Dermis microvascular lymphatic vessel endothelial cell (primary cell): Measurements from ENCODE around the gene HNF4A. TPM values are rescaled to one million over a fixed set of nuclear protein-coding genes. Genes with fewer than 3 reads are reported as not detected.

Experiments used
- DNase-seq, 2 donors: peaks; one replicate each; pipeline versions ENCODE4 v3.0.0 to v3.0.0-alpha.2; 2010; ENCODE audit warnings: low read depth in 2 of 2
- total RNA-seq: library from RNA; depleted of rRNA; stranded (reverse); fragments of >200 nt; gene quantifications from 2 replicates; pipeline ENCODE4 v1.2.1, GENCODE V29; 2014

Gene HNF4A
- total RNA-seq, 1 donor from 2014 or later = not detected

GRCh38 chr20:44424039-44424495 is 68.6 kb downstream of the HNF4A start:
- DNase-seq = no peak

GRCh38 chr20:44425923-44426322 is 70.4 kb downstream of the HNF4A start:
- no peak for DNase-seq

- DNase-seq = no peak
Observed at GRCh38 chr20:44426879-44427790, 71.6 kb downstream of the HNF4A start.

- no peak for DNase-seq
Observed at GRCh38 chr20:44427804-44428173, 72.3 kb downstream of the HNF4A start.

GRCh38 chr20:44428174-44429016 is 72.9 kb downstream of the HNF4A start:
- no peak for DNase-seq

GRCh38 chr20:44429017-44429339 is 73.5 kb downstream of the HNF4A start:
- no peak for DNase-seq

GRCh38 chr20:44429419-44430269 is 74.1 kb downstream of the HNF4A start:
- no peak for DNase-seq

- DNase-seq = no peak
Observed at GRCh38 chr20:44430270-44431065, 75.0 kb downstream of the HNF4A start.

GRCh38 chr20:44431118-44431501 is 75.6 kb downstream of the HNF4A start:
- no peak for DNase-seq

GRCh38 chr20:44431502-44432234 is 76.2 kb downstream of the HNF4A start:
- DNase-seq = no peak

GRCh38 chr20:44432618-44433577 is 77.4 kb downstream of the HNF4A start:
- no peak for DNase-seq

- no peak for DNase-seq
Observed at GRCh38 chr20:44433751-44434538, 78.4 kb downstream of the HNF4A start.

GRCh38 chr20:44435630-44436335 is 80.3 kb downstream of the HNF4A start:
- no peak for DNase-seq

GRCh38 chr20:44436393-44436792 is 80.9 kb downstream of the HNF4A start:
- DNase-seq = no peak

GRCh38 chr20:44437497-44437896 is 82.0 kb downstream of the HNF4A start:
- DNase-seq = no peak

GRCh38 chr20:44438782-44439181 is 83.3 kb downstream of the HNF4A start:
- no peak for DNase-seq

GRCh38 chr20:44439318-44439717 is 83.8 kb downstream of the HNF4A start:
- DNase-seq = no peak
